ENCODE measurements around the gene CCDC38.

The CCDC38 gene

DNA sequence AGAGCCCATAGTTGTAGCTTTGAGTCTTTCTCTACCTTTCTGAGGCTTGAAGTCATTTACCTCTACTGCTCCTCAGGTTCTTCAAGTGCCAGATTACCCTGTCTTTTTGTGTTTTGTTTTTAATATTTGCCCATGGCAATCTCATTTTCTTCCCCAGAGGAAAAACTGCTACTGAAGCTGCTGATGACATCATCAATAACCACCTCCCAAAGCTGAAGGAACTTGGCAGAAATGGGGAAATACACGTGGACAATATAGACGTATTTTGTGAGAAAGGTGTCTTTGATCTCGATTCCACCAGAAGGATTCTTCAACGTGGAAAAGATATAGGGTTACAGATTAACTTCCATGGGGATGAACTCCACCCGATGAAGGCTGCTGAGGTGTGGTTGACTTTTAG is 17.8 kb upstream of the CCDC38 start:
- DNase-seq (ENCODE audit: low spot score), result no peak

DNA sequence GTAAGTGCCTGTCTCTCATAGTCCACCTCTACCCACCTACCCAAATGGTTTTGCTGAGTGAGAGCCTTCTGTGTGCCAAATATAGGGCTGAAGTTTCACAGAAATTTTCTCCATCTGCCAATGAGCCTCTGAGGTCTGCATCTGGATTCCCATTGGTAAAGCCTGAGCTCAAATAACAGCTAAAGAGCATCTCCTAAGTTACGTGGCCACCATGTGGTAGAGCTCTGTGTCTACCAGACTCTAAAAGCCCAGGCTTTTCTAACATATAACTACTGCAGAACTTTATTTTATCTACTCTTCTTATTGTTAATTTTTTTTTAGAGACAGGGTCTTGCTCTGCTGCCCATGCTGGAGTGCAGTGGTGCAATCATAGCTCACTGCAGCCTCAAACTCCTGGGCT is 16.7 kb upstream of the CCDC38 start:
- DNase-seq (ENCODE audit: low spot score), result no peak

DNA sequence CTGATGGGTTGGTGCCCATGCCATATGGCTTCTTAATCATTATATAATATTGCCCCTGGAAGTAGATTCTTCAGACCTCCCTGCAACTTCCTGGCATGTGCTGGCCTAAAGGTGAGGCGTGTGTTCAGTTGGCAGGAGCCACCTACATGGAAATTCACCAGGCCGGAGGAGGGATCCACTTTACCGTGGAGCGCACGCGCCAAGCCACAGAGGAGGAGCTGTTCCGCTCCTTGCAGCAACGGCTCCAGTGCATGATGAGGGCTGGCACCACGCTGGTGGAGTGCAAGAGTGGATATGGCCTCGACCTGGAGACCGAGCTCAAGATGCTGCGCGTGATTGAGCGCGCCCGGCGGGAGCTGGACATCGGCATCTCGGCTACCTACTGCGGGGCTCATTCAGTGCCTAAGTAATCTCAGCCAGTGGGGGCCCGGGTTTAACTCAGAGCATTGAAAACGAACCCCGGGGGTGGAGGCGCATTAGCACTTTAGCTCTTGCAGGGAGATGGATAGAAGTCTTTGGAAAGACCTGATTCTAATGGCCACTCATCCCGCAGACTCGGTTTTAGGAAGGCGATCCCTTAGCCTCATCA is 14.2 kb upstream of the CCDC38 start:
- DNase-seq (ENCODE audit: low spot score), result no peak

DNA sequence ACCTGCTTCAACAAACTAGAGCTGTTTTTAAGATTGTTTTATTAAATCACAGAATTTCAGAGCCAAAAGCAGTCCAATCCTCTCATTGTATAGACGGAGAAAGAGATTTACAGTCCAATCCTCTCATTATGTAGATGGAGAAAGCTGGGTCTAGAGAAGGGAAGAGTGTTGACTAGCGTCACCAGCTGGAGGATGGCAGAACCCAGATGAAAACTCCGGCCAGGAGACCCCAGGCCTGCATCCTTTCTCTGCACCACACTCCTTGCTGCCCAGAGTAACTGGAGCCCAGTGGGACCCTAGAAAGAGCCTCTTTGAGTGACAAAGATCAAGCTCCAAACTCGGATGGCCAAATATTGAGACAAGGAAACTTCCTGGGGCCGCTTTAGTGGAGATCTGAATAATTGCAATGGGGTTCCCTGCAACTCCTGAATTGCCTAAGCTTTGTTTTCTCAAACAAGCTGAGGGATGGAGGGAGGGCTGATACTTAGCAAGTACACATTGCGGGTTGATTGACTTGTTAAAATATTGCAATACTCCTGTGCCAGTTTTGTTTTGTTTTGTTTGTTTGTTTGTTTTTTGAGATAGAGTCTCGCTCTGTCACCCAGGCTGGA is 13.2 kb upstream of the CCDC38 start:
- no peak for DNase-seq (ENCODE audit: low spot score)

DNA sequence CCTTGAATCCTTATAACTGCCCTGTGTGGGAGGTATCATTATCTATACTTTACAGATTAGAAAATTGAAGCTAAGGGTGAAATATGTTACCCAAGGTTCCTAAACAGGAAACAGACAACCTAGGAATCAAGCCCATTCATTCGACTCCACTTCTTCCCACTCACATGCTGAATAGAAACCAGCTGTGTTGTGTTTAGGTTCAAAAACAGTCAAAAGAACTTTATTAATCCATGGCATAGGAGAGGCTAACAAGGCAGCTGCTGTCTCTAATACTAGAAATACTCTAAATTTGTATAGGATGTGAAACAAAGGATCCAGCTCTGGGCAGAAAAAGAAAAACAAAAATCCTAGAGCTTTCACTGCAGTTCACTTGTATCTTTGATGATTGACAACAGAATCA is 10.6 kb upstream of the CCDC38 start:
- no peak for DNase-seq (ENCODE audit: low spot score)

DNA sequence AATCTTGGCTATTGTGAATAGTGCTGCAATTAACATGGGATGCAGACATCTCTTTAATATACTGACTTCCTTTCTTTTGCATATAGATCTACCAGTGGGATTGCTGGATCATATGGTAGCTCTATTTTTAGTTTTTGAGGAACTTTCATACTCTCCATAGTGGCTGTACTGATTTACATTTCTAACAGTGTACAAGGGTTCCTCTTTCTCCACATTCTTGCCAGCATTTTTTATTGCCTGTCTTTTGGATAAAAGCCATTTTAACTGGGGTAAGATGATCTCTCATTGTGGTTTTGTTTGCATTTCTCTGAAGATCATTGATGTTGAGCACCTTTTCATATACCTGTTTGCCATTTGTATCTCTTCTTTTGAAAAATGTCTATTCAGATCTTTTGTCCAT is 9.1 kb upstream of the CCDC38 start:
- no peak for DNase-seq (ENCODE audit: low spot score)

DNA sequence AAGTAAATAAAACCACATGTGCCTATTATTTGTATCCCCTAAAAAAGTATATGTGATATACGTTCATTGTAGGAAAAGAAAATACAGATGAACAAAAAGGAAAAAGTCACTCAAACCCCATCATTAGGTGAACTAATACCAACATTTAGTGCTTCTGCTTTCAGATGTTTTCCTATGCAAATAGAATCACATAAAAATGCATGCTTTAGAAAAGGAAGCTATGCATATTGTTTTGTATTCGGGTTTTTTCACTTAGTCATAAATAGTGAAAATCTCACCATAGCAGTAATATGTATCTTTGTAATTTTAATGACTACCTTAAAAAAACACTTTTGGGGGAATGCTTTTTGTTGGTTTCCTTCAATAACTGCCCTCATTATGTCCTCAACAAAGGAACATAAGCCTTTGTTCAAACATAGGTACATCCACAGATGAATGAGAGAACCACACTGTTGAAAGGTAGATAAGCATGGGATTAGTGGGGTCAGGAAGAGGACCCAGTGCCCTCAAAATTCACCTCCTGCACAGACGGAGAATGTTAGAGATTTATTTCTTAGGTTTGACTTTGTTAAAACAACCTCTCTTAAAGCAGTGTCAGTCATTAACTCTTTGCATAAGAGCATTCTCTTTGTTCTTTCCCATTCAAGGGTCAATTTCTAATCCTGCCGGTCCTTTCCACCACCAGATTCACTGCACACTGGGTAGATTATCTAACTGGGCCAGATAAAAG is 7.2 kb upstream of the CCDC38 start:
- no peak for DNase-seq (ENCODE audit: low spot score)

DNA sequence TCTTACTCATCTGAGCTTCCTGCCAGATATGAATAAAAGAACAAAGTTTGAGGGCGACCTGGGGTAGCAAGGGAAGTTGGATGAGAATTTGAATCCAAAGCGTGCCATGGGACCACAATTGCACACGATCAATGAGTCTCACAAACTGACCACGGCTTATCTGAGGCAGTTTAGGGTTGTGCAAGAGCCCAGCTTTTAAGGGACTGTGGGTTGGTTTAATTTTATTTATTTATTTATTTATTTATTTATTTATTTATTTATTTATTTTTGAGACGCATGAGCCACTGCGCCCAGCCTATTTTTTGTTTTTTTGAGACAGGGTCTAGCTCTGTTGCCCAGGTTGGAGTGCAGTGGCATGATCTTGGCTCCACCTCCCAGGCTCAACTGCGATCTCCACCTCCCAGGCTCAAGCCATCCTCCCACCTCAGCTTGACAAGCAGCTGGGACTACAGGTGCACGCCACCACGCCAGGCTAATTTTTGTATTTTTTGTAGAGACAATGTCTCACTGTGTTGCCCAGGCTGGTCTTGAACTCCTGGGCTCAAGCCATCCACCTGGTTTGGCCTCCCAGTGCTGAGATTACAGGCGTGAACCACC is 1.8 kb upstream of the CCDC38 start:
- no peak for DNase-seq (ENCODE audit: low spot score)

DNA sequence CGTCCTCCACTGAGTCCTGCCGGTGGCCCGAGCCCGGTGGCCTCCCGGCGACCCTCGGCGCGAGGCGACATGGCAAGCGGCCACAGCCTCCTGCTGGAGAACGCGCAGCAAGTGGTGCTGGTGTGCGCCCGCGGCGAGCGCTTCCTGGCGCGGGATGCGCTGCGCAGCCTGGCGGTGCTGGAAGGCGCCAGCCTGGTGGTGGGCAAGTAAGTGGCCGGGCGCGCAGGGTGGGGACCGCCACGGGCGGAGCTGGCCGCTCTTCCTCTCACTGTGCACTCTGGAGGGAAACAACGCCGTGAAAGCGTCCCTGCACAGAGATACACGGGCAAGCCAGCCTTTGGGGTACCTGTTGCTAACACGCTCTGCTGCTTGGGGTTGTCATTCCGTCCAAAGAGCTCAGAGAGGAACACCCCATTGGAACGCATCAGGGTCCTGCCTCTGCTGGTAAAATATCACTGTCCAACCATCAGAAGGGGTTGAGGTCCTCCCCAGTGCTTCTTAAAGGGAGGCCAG is 972 bp upstream of the CCDC38 start, which contains the start of gene AMDHD1:
Gene AMDHD1, plus strand, starts transcription at position 2 of the 513 bp plus-strand sequence. Its CDS starts 68 bp downstream, at position 70.
- peak; percentile 76 for DNase-seq (ENCODE audit: low spot score)

DNA sequence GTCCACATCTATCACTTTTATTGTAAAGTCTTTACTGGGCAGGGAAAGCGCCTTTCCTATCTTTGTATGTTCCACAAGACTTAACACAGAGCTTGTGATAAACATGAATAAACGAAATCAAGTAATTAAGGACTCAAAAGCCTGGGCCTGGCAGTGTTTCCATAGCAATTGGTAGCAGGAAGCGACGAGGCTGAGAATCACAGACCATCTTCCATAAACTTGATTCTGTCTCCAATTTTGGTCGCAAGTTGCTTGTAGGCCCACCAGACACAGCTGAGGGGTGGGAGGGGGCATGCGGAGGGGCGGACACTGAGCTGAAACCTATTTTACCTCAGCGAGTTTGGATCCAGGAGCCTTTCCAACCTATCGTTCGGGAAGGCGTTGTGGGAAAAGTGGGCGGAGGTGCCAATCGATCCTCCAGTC is 302 bp downstream of the CCDC38 start:
- peak; percentile 66 for DNase-seq (ENCODE audit: low spot score)

DNA sequence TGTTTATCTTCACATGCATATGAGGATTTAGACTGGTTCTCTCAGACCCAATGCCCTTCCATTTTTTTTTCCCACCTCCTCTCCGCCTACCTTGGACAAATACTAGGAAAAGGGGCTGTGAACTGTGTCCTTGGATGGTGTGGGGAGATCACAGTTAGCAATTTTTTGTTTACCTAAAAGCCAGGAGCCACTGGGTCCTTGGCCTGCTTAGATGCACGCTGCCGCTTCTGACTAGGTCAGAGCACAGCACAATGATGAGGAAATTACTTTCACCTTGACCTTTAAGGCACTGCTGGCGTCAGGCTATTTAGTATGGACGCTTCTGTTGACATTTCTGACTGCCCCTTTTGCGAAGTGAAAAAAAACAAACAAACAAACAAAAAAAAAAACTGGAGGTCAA is 1.9 kb downstream of the CCDC38 start:
- no peak for DNase-seq (ENCODE audit: low spot score)

DNA sequence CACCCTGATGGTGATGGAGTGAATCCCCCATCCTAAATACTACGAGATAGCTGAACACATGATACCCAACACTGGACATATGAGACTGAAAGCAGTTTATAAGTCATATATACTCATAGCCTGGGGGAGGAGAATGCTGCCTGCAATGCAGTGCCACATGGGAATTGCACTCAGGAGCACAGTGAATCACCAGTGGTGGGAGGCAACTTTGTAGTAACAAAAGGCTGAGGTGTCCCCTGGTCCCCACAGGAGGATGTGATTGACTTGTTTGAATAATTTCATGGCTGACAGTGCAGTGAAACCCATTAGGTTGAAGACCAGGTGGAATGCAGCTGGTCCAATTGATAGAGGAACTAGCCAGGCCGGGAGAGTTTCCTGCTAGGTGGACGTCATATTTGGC is 20.2 kb downstream of the CCDC38 start:
- DNase-seq (ENCODE audit: low spot score), result no peak

DNA sequence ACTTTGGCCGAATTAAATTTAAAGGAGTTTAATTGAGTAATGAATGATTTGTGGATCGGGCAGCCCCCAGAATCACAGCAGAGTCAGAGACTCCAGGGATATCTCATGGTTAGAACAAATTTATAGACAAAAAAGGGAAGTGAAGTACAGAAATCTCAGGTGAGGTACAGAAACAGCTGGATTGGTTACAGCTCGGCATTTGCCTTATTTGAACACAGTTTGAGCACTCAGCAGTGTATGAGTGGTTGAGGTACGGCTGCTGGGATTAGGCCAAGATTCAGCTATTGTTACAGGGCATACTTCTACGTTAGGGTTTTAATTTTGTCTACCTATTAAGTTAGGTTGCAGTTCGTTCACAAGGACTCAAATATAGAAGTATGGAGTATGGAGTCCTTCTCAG is 23.3 kb downstream of the CCDC38 start:
- DNase-seq (ENCODE audit: low spot score), result no peak

DNA sequence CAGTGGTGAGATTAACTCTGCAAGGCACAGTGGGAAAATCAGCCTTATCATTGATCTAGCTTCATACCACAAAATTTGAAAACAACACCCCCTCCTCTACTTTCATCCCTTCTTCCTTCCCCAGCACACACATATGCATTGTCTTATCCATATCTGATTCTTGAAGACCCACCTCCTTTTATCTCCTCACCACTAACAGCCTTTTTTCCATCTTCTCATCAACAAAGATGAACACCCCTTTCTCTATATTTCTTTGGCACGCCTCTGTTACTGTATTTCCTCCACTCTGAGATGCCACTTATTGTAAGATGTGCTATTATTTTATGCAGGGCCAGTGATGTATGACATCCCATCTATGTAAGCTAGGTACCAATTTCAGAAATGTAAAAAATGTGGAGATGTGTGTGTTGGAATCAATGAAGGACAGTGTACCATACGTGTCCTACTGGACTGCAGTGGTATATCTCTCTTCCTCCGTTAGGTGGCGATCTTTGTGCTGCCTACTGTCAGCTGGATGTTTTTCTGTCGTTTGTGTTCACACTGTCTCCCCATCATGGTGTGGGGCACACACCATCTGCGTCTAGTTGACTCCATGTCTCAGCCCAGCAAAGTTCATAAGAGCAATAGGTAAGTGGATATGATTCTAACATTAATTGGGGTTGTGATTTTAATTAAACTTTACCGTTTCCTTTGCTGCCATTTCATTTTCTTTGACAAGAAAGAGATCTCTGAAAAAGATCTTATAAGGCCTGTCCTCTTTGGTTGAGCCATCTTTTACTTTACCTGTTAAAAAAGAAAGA is 24.0 kb downstream of the CCDC38 start:
- DNase-seq (ENCODE audit: low spot score), result no peak

DNA sequence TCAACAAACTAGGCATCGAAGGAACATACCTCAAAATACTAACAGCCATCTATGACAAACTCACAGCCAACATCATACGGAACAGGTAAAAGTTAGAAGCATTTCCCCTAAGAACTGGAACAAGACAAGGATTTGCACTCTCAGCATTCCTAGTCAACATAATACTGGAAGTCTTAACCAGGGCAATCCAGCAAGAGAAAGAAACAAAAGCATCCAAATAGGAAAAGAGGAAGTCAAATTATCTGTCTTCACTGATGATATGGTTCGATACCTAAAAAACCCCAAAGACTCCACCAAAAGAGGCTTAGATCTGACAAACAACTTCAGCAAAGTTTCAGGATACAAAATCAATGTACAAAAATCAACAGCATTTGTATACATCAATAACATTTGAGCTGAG is 32.5 kb downstream of the CCDC38 start:
- no peak for DNase-seq (ENCODE audit: low spot score)

DNA sequence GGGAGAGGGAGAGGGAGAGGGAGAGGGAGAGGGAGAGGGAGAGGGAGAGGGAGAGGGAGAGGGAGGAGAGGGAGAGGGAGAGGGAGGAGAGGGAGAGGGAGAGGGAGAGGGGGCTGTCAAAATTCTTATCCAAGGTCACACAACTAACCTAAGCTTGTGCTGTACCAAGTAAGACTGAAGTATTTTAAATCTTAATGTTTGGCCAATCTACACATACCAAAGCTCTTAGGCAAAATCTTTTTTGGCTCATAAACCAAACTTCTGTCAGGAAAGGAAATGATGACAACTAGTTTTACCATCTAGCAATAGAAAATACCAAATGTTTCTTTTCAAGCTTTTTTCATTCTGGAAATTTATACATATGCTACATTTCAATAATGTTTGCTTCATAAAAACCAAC is 33.8 kb downstream of the CCDC38 start:
- DNase-seq (ENCODE audit: low spot score), result no peak

DNA sequence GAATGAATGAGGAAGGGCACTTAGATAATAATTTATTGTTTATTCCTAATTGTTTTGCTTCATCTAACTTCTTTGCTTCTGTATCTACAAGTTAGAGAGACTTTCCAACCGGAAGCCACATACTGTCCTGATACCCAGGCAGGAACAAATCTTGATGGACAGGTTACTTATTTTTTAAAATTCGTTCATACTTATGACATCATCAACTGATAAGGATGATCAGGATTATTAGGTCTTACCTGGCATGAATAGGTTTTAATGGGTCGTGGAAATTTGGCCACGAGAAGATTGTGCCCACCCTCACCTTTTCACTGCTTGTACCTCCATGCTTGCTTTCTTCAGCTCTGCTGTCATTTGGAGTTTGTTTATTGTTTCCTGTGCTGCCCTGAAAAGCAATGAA is 44.3 kb downstream of the CCDC38 start:
- DNase-seq (ENCODE audit: low spot score), result no peak

DNA sequence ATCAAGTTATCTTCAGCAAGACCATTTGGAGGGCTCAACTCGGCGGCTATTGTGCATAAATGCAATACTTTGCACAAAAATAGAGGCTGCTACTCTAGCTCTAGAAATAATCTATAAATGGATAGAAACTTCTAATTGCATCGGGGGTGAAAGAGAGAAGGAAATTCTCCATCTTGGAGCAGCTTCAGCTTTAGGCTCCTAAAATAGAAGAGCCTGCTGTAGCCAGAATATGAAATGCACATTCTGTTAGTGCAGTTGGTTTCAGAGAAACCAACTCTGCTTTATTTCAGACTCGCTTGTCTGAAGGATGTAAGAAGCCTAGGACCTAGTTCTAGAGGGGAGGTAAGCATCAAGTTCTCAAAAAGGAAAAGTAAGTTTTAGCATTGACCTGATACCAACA is 45.6 kb downstream of the CCDC38 start:
- no peak for DNase-seq (ENCODE audit: low spot score)

DNA sequence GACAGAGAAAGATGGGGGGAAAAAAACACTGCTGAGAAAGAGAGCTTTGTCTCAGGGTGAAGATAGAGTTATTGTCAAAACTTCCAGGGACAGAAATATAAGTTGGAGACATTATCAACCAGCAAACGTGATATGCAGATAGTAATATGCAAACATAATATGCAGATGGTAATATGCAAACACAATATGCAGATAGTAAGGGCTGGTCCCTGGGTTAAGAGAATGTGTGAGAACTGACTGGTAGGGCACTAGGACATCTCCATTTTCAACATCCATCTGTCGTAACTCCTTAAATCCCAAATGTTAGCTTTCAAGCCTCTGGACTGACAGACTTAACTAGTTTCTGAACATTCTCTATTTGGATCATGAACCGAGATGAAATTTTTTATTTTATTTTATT is 51.5 kb downstream of the CCDC38 start:
- no peak for DNase-seq (ENCODE audit: low spot score)

DNA sequence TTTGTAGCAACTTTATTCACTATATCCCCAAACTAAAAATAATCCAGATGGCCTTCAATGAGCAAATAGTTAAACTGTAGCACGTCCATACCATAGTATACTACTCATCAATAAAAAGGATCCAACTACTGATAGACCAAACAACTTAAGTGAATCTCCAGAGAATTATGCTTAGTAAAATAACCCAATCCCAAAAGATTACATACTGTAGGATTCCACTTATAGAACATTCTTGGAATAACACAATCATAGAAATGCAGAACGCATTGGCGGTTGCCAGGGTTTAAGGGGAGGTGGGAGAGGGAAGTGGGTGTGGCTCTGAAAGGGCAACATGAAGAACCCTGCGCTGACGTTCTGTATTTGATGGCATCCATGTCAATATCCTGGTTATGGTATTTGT is 55.1 kb downstream of the CCDC38 start:
- DNase-seq (ENCODE audit: low spot score), result no peak

DNA sequence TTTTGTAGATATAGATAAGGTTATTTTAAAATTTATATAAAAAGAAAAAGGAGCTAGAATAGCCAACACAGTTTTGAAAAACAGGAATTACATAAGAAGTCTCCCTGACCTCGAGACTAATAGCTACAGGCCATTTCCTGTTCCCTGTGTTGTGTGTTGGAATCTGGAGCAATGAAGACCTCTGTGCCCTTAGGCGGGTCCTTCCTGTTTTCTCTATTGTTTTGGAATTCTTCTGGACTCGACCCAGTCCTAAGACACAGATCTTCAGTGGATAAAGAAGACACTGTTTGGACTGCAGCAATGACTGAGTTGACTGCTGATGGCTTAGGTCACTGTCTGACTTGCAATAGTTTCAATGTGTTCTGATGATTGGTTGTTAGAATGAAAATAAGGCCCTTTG is 57.4 kb downstream of the CCDC38 start:
- no peak for DNase-seq (ENCODE audit: low spot score)

DNA sequence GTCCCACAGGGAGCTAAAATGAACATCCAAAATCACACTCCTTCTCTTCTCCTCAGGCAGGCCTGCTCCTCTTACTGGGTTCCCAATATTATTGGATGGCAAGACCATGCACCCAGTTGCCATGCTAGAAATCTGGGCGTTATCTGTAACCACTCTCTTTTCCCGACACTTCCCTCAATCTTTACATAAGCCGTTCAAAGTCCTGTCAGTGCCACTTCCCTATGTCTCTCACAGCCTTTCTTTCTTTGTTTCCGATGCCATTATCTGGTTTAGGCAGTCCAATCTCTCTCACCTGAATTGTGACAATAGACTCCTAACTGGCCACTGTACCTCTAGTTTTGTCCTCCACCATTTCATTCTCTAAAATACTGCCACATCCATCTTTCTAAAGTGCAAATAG is 59.5 kb downstream of the CCDC38 start:
- DNase-seq (ENCODE audit: low spot score), result no peak

Measured in left forelimb (tissue), 1 donor.